Astrocyte (in vitro differentiated cells and primary cell): ENCODE data around the gene NRG3. TPM values are rescaled to one million over a fixed set of nuclear protein-coding genes. Genes with fewer than 3 reads are reported as not detected.
A peak's percentile ranks its signal among the peaks of the same experiment; 100 is the strongest.

Experiments
- DNase-seq: peaks from one replicate; pipeline ENCODE4 v3.0.0-alpha.2; 2010; ENCODE audit warnings: low read depth
- FAIRE-seq: peaks from 2 replicates; lab custom pipeline; 2011; peaks lifted over from hg19 to GRCh38; lab: Jason Lieb, UNC
- H2AFZ ChIP-seq: 2 replicates; pipeline ENCODE4 v1.6.0; 2012; ENCODE audit warnings: low read depth, low read length, inconsistent platforms
- H3K27ac ChIP-seq: 2 replicates; pipeline ENCODE4 v1.5.1; 2011; ENCODE audit warnings: low read depth, low read length, inconsistent platforms
- H3K27me3 ChIP-seq: 2 replicates; pipeline ENCODE4 v1.6.0; 2011; ENCODE audit warnings: low read length, inconsistent platforms; ENCODE audit not compliant: insufficient read depth
- H3K36me3 ChIP-seq: 2 replicates; pipeline ENCODE4 v1.5.1; 2011; ENCODE audit warnings: low read length, inconsistent platforms; ENCODE audit not compliant: insufficient read depth
- H3K4me1 ChIP-seq: 2 replicates; pipeline ENCODE4 v1.5.1; 2011; ENCODE audit warnings: low read length, inconsistent platforms; ENCODE audit not compliant: insufficient read depth
- H3K4me2 ChIP-seq: 2 replicates; pipeline ENCODE4 v1.6.0; 2012; ENCODE audit warnings: low read length, inconsistent platforms
- H3K4me3 ChIP-seq: 2 replicates; pipeline ENCODE4 v1.5.1; 2011; ENCODE audit warnings: low read depth, mild to moderate bottlenecking, low read length, inconsistent platforms; ENCODE audit not compliant: insufficient read depth
- H3K79me2 ChIP-seq: 2 replicates; pipeline ENCODE4 v1.6.0; 2012; ENCODE audit warnings: mild to moderate bottlenecking, low read length, inconsistent platforms; ENCODE audit not compliant: insufficient read depth
- H3K9ac ChIP-seq: 2 replicates; pipeline ENCODE4 v1.6.0; 2012; ENCODE audit warnings: mild to moderate bottlenecking, low read length, inconsistent platforms
- H3K9me3 ChIP-seq: 2 replicates; pipeline ENCODE4 v1.5.1; 2012; ENCODE audit warnings: low read depth, mild to moderate bottlenecking, low read length, inconsistent platforms; ENCODE audit not compliant: insufficient read depth
- H4K20me1 ChIP-seq: 2 replicates; pipeline ENCODE4 v1.6.0; 2012; ENCODE audit warnings: low read length, inconsistent platforms; ENCODE audit not compliant: insufficient read depth
- H3K27ac Mint-ChIP-seq: one replicate; pipeline ENCODE4 v1.8.0; 2021; ENCODE audit warnings: mild to moderate bottlenecking, mixed read lengths; ENCODE audit not compliant: unreplicated experiment
- H3K27me3 Mint-ChIP-seq: one replicate; pipeline ENCODE4 v1.8.0; 2021; ENCODE audit warnings: low read depth, mixed read lengths; ENCODE audit not compliant: unreplicated experiment
- H3K36me3 Mint-ChIP-seq: one replicate; pipeline ENCODE4 v1.8.0; 2021; ENCODE audit warnings: low read depth, mixed read lengths; ENCODE audit not compliant: unreplicated experiment
- H3K4me1 Mint-ChIP-seq: one replicate; pipeline ENCODE4 v1.8.0; 2021; ENCODE audit warnings: low read depth, mixed read lengths; ENCODE audit not compliant: unreplicated experiment
- H3K4me3 Mint-ChIP-seq: one replicate; pipeline ENCODE4 v1.8.0; 2021; ENCODE audit warnings: mild to moderate bottlenecking, moderate library complexity, mixed read lengths; ENCODE audit not compliant: unreplicated experiment
- H3K9me3 Mint-ChIP-seq: one replicate; pipeline ENCODE4 v1.8.0; 2021; ENCODE audit warnings: mild to moderate bottlenecking, mixed read lengths; ENCODE audit not compliant: unreplicated experiment
- CTCF ChIP-seq: IDR thresholded peaks from 2 replicates; pipeline ENCODE4 v1.5.1; 2011; ENCODE audit warnings: low read depth, mild to moderate bottlenecking, inconsistent platforms, low read length, moderate library complexity; ENCODE audit not compliant: insufficient read depth
- EZH2 ChIP-seq: IDR thresholded peaks from 2 replicates; pipeline ENCODE4 v1.6.1; 2012; ENCODE audit warnings: mild to moderate bottlenecking, low read length, inconsistent platforms; ENCODE audit not compliant: insufficient read depth
- total RNA-seq: library from RNA; stranded (reverse); gene quantifications from 2 replicates; pipeline ENCODE4 v1.2.1, GENCODE V29; 2021

Gene NRG3
- total RNA-seq, 1 donor from 2014 or later: 2.1 TPM

- no peaks in the 10 kb centered on the region for H3K4me1 ChIP-seq
- no peak overlapping the region for H3K27ac ChIP-seq
- Mint-ChIP-seq H3K4me1 (peaks cover 2% of the 10 kb centered on the region), H3K9me3 (no peaks in the 10 kb centered on the region), H3K4me3 (no peak overlapping the region), H3K27me3 (no peaks in the 10 kb centered on the region), H3K27ac (no peak overlapping the region), H3K36me3 (no peaks in the 10 kb centered on the region)
- no peaks in the 10 kb centered on the region for H3K9me3 ChIP-seq
- TF ChIP-seq CTCF (no peak), EZH2 (no peak)
- no peaks in the 10 kb centered on the region for H4K20me1 ChIP-seq
- no peak overlapping the region for H3K9ac ChIP-seq
- no peak overlapping the region for H3K4me3 ChIP-seq
- H3K36me3 ChIP-seq: no peaks in the 10 kb centered on the region
- FAIRE-seq (no peak), DNase-seq (peak; percentile 7)
- H3K27me3 ChIP-seq: no peaks in the 10 kb centered on the region
- H3K79me2 ChIP-seq: no peaks in the 10 kb centered on the region
- H2AFZ ChIP-seq: no peak overlapping the region
- H3K4me2 ChIP-seq: no peak overlapping the region
Observed at GRCh38 chr10:82856957-82857613, 982.1 kb downstream of the NRG3 start.

- FAIRE-seq: no peak
- Mint-ChIP-seq H3K27ac (no peak overlapping the region), H3K27me3 (no peaks in the 10 kb centered on the region), H3K4me3 (no peak overlapping the region), H3K36me3 (no peaks in the 10 kb centered on the region), H3K9me3 (peaks cover 1% of the 10 kb centered on the region), H3K4me1 (peaks cover 6% of the 10 kb centered on the region)
- Histone ChIP-seq H3K4me3 (no peak overlapping the region), H3K9ac (no peak overlapping the region), H3K4me1 (no peaks in the 10 kb centered on the region), H3K36me3 (no peaks in the 10 kb centered on the region), H3K79me2 (no peaks in the 10 kb centered on the region), H4K20me1 (no peaks in the 10 kb centered on the region), H3K9me3 (no peaks in the 10 kb centered on the region), H2AFZ (no peak overlapping the region), H3K4me2 (no peak overlapping the region), H3K27ac (no peak overlapping the region), H3K27me3 (no peaks in the 10 kb centered on the region)
- DNase-seq: no peak
- TF ChIP-seq EZH2 (no peak), CTCF (no peak)
Observed at GRCh38 chr10:82861889-82862288, 986.9 kb downstream of the NRG3 start.

GRCh38 chr10:82865366-82865765, 990.4 kb downstream of the NRG3 start:
- H3K27me3 ChIP-seq: no peaks in the 10 kb centered on the region
- no peaks in the 10 kb centered on the region for H3K79me2 ChIP-seq
- DNase-seq: no peak
- no peaks in the 10 kb centered on the region for H4K20me1 ChIP-seq
- H3K4me1 ChIP-seq: no peaks in the 10 kb centered on the region
- H3K4me3 ChIP-seq: no peak overlapping the region
- H3K9ac ChIP-seq: no peak overlapping the region
- H3K36me3 ChIP-seq: no peaks in the 10 kb centered on the region
- H3K4me2 ChIP-seq: no peak overlapping the region
- Mint-ChIP-seq H3K27me3 (no peaks in the 10 kb centered on the region), H3K9me3 (peaks cover 1% of the 10 kb centered on the region), H3K4me1 (peaks cover 4% of the 10 kb centered on the region), H3K4me3 (no peak overlapping the region), H3K36me3 (no peaks in the 10 kb centered on the region), H3K27ac (no peak overlapping the region)
- TF ChIP-seq CTCF (no peak), EZH2 (no peak)
- H3K9me3 ChIP-seq: no peaks in the 10 kb centered on the region
- no peak overlapping the region for H3K27ac ChIP-seq
- no peak for FAIRE-seq
- H2AFZ ChIP-seq: no peak overlapping the region
